GOT3 (cell line): ENCODE measurements around the gene GLG1.
"Not testable (repeated sequence)": the region's sequence is repeated elsewhere in the genome, so short reads cannot be mapped to it uniquely, and the experiment has no call there.

Experiments used
- DNase-seq: peaks from one replicate; lab custom pipeline; 2025; ENCODE audit warnings: mixed read lengths; lab: John Stamatoyannopoulos, UW

The GLG1 gene

GRCh38 chr16:74409185-74409981 lies 197.5 kb downstream of the GLG1 start:
- not testable (repeated sequence) for DNase-seq

- not testable (repeated sequence) for DNase-seq
Measured at GRCh38 chr16:74407362-74407705, 199.6 kb downstream of the GLG1 start.

- not testable (repeated sequence) for DNase-seq
Measured at GRCh38 chr16:74406600-74407361, 200.1 kb downstream of the GLG1 start.

GRCh38 chr16:74404148-74404933 lies 202.6 kb downstream of the GLG1 start:
- DNase-seq, result not testable (repeated sequence)

GRCh38 chr16:74400238-74400637 lies 206.7 kb downstream of the GLG1 start:
- not testable (repeated sequence) for DNase-seq

- not testable (repeated sequence) for DNase-seq
Measured at GRCh38 chr16:74398212-74398895, 208.6 kb downstream of the GLG1 start.
